Gastroesophageal sphincter (tissue), 4 donors: Measurements from ENCODE around the gene ABHD10. TPM values are rescaled to one million over a fixed set of nuclear protein-coding genes. Genes with fewer than 3 reads are reported as not detected.

Source experiments
- ATAC-seq: fragments of 150-250 bp; one replicate; pipeline ENCODE4 v1.9.1; 2016; ENCODE audit warnings: mild to moderate bottlenecking, moderate library complexity
- H3K27ac ChIP-seq, 4 donors: fragments of 200-600 bp; sonication (generic) in 3 of 4; 1 replicate in 3 of 4; 2 replicates in 1 of 4; pipeline ENCODE4 v1.5.1; 2016 to 2019
- H3K27me3 ChIP-seq: fragments of 200-600 bp; sonication (generic); one replicate; pipeline ENCODE4 v1.5.1; 2019
- H3K36me3 ChIP-seq, 2 donors: fragments of 200-600 bp; sonication (generic); one replicate each; pipeline ENCODE4 v1.5.1; 2019; ENCODE audit warnings: control low read depth in 1 of 2
- H3K4me1 ChIP-seq, 3 donors: fragments of 200-600 bp; sonication (generic); 1 replicate in 2 of 3; 2 replicates in 1 of 3; pipeline ENCODE4 v1.5.1; 2016 to 2019; ENCODE audit warnings: control low read depth in 2 of 3
- H3K4me3 ChIP-seq, 2 donors: fragments of 200-600 bp; sonication (generic); one replicate each; pipeline ENCODE4 v1.5.1; 2019; ENCODE audit warnings: mild to moderate bottlenecking in 1 of 2, moderate library complexity in 1 of 2
- H3K9me3 ChIP-seq, 3 donors: fragments of 200-600 bp; sonication (generic); one replicate each; pipeline ENCODE4 v1.5.1; 2017 to 2019; ENCODE audit warnings: control low read depth in 2 of 3
- EP300 ChIP-seq: sonication (generic); formaldehyde crosslinking; IDR thresholded peaks from one replicate; pipeline ENCODE4 v1.6.1; 2017; ENCODE audit warnings: antibody characterized with exemption, mild to moderate bottlenecking
- POLR2A ChIP-seq, 2 donors: fragments of 450-650 bp; IDR thresholded peaks; one replicate each; pipeline ENCODE4 v1.6.1; 2017; ENCODE audit warnings: antibody characterized with exemption in 2 of 2, mild to moderate bottlenecking in 2 of 2, moderate library complexity in 1 of 2
- POLR2AphosphoS5 ChIP-seq: sonication (generic); formaldehyde crosslinking; IDR thresholded peaks from one replicate; pipeline ENCODE4 v1.6.1; 2017; ENCODE audit warnings: antibody characterized with exemption
- WGBS, 2 donors: methylation state at CpG; one replicate each; pipeline ENCODE4 v1.1.5; 2018; ENCODE audit warnings: low coverage in 1 of 2; 5-methylcytosine and 5-hydroxymethylcytosine counted together
- total RNA-seq, 4 donors: library from RNA; depleted of rRNA; stranded (reverse); fragments of >200 nt; gene quantifications; one replicate each; pipeline ENCODE4 v1.1.0, GENCODE V29; 2016
- TF ChIP-seq, protein P1 (sequence below), 4 experiments: fragments of 200-600 bp in 2 of 4; fragments of 450-650 bp in 2 of 4; sonication (generic) in 1 of 4; IDR thresholded peaks; one replicate each; pipeline ENCODE4 v1.5.1; 2017 to 2019; ENCODE audit warnings: antibody characterized with exemption in 4 of 4, mild to moderate bottlenecking in 2 of 4, moderate library complexity in 2 of 4

ABHD10 gene
- total RNA-seq, 4 donors from 2014 or later, result 10.6 to 22.4 (median 17.1) TPM

DNA sequence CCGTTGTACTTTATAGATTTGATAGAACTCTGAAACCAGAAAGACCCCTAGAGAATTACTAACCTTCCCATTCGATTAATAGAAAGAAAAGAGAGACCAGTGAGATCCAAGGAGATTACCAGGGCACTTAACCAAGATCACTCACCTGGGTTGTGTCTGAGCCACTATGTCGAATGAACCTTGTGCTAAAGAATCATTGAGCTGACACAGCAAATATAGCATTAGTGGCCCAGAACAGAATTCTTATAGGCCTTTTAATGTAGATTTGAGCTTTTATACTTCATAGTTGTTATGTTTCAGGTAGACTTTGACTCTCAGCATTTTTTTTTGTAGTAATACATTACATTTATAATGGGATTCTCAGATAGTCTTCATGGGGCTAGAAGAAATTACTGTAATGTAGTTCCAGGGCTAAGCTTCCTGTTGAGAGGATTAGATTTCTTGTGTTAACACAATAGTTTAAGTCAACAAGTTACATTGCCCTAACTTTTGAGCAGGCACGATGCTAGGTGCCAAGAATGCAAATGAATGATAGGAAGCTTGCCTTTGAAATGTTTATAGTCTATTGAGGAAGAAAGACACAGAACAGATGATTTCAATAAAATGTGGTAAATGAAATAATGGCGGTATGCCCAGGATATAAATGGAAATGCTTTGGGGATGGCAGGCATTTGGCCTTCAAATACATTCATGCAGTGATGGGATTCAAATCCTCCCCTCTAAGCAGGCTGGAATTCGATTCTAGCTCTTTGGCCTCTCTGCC is 24.4 kb upstream of the ABHD10 start:
- Histone ChIP-seq H3K9me3 (no peaks in the 10 kb centered on the region), H3K4me3 (no peak overlapping the region), H3K36me3 (peaks cover 0 to 54% of the 10 kb centered on the region in 2 donors), H3K27ac (no peak overlapping the region), H3K27me3 (no peaks in the 10 kb centered on the region), H3K4me1 (no peaks in the 10 kb centered on the region)
- no peak for TF ChIP-seq POLR2AphosphoS5
- TF ChIP-seq, protein P1, sequence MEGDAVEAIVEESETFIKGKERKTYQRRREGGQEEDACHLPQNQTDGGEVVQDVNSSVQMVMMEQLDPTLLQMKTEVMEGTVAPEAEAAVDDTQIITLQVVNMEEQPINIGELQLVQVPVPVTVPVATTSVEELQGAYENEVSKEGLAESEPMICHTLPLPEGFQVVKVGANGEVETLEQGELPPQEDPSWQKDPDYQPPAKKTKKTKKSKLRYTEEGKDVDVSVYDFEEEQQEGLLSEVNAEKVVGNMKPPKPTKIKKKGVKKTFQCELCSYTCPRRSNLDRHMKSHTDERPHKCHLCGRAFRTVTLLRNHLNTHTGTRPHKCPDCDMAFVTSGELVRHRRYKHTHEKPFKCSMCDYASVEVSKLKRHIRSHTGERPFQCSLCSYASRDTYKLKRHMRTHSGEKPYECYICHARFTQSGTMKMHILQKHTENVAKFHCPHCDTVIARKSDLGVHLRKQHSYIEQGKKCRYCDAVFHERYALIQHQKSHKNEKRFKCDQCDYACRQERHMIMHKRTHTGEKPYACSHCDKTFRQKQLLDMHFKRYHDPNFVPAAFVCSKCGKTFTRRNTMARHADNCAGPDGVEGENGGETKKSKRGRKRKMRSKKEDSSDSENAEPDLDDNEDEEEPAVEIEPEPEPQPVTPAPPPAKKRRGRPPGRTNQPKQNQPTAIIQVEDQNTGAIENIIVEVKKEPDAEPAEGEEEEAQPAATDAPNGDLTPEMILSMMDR (IDR thresholded peaks at IDR 0.05), result no peak
- no peak for TF ChIP-seq EP300
- TF ChIP-seq POLR2A (IDR thresholded peaks at IDR 0.05), result no peak
- ATAC-seq, result no peak
- WGBS, 2 donors, result 48 to 49% methylated on average over 4 to 6 of the region's 6 CpGs

DNA sequence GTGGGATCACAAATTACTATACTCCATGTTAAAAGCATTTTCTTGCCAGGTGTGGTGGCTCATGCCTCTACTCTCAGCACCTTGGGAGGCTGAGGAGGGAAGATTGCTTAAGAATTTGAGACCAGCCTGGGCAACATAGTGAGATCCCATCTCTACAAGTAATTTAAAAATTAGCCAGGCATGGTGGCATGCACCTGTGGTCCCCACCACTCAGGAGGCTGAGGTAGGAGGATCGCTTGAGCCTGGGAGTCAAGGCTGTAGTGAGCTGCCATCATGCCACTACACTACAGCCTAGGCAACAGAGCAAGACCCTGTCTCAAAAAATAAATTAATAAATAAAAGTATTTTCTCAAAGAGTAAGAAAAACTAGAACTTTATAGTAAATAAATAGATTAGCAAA is 22.9 kb upstream of the ABHD10 start:
- no peak for ATAC-seq
- TF ChIP-seq, protein P1 (IDR thresholded peaks at IDR 0.05), result no peak
- TF ChIP-seq POLR2AphosphoS5, result no peak
- TF ChIP-seq EP300, result no peak
- TF ChIP-seq POLR2A (IDR thresholded peaks at IDR 0.05), result no peak
- Histone ChIP-seq H3K4me3 (no peak overlapping the region), H3K4me1 (no peaks in the 10 kb centered on the region), H3K9me3 (no peaks in the 10 kb centered on the region), H3K36me3 (peaks cover 0 to 45% of the 10 kb centered on the region in 2 donors), H3K27ac (no peak overlapping the region), H3K27me3 (no peaks in the 10 kb centered on the region)
- 100% methylated on average over 1 of the region's 1 CpG; no CpG with 5 or more reads in 1 of the 2 donors for WGBS, 2 donors

DNA sequence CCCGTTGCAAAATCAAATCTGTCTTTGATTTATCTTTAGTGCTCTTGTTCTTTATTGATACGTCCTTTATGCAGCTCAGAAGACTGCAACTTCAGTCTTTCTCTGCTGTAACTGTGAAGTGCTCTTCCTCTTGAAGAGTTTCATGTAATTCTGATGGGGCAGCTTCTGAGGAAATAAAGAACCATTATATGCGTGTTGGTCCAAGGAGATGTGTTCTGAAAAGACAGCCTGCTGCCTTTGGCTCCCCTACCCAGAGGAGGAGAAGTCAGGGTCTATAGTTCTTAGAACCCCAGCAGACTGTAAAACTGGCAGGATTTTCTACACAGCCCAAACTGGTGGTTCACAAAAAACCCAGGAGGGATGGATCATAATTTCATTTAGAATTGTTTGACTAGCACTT is 22.4 kb upstream of the ABHD10 start:
- ATAC-seq, result no peak
- Histone ChIP-seq H3K27ac (no peak overlapping the region), H3K36me3 (peaks cover 0 to 45% of the 10 kb centered on the region in 2 donors), H3K4me1 (no peaks in the 10 kb centered on the region), H3K9me3 (no peaks in the 10 kb centered on the region), H3K4me3 (no peak overlapping the region), H3K27me3 (no peaks in the 10 kb centered on the region)
- no peak for TF ChIP-seq POLR2A (IDR thresholded peaks at IDR 0.05)
- WGBS, 2 donors, result 89 to 90% methylated on average over 2 to 3 of the region's 3 CpGs

DNA sequence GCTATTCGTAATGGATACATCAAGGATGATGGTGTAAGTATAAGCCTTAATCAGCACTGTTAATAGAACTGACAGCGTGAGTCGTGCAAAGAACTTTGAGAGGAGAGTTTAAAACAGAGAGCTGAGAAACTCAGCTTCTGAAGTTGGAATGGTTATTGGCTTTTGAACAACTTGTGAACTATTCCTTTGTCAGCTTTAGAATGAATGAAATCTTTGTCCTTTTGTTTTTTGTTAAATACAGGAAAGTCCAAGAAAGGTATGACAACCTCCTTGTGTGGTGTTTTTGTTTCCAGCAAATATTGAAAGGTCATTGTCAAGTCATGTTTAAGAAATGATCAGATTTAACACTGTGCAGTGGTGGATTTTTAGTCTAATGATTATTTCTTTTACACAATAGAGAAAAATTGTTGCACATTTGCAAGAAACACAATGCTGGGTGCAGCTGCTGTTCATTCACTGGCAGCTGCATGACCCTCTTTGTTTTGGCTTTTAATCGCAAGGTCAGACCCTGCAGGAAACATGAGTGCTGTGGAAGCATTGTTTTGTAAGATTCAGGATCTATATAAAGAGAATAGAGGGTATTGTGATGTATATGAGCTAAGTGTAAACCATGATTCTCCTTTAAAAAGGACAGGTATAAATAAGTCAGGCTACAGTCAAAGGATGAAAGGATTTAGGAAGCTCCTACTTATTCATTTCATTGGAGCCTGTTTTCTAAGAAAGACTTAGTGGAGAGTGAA is 21.7 kb upstream of the ABHD10 start:
- ATAC-seq, result no peak
- peaks cover 0 to 47% of the 10 kb centered on the region in 2 donors for H3K36me3 ChIP-seq
- H3K9me3 ChIP-seq, result no peaks in the 10 kb centered on the region
- H3K27me3 ChIP-seq, result no peaks in the 10 kb centered on the region
- no peak overlapping the region for H3K4me3 ChIP-seq
- no peaks in the 10 kb centered on the region for H3K4me1 ChIP-seq
- TF ChIP-seq POLR2AphosphoS5, result no peak
- no peak for TF ChIP-seq POLR2A (IDR thresholded peaks at IDR 0.05)
- TF ChIP-seq, protein P1 (IDR thresholded peaks at IDR 0.05), result no peak
- TF ChIP-seq EP300, result no peak
- 62 to 71% methylated on average over 4 of the region's 4 CpGs for WGBS, 2 donors
- H3K27ac ChIP-seq, result no peak overlapping the region

DNA sequence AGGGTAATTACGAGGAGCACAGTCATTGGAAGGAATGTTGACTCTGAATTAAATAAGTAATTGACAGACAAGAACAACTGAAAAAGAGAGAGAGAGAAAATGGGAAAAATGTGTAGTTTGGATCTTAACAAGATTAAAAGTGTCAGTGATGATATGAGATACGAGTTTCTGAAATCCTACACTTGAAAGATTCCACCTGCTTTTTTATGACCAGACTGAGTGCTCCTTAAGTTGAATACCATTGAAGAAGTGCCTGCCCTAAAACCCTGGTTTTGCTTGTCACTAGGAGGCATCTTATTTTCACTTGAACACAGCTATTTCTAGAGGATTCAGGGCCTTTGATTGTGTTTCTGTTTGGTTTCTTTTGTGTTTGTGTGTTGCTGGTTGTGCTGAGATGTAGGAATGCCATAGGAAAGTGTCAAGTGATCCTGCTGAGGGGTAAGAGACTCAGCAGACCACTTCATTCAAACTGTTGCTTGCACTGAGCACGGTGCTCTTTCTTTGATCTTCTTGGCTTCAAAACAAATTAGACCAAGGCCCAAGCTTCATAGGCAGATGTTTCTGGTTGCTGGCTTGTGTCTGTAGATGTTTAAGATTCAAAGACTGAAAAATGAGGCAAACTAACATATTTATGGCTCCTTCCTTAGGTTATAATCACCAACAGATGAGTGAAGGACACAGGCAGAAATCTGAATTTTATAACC is 17.2 kb upstream of the ABHD10 start:
- TF ChIP-seq EP300, result no peak
- no peak for TF ChIP-seq POLR2A (IDR thresholded peaks at IDR 0.05)
- TF ChIP-seq, protein P1 (IDR thresholded peaks at IDR 0.05), result no peak
- no peak for TF ChIP-seq POLR2AphosphoS5
- Histone ChIP-seq H3K4me3 (no peak overlapping the region), H3K36me3 (peaks cover 0 to 50% of the 10 kb centered on the region in 2 donors), H3K27ac (no peak overlapping the region), H3K27me3 (no peaks in the 10 kb centered on the region), H3K4me1 (peaks cover 0 to 2% (median 0%) of the 10 kb centered on the region in 3 donors), H3K9me3 (no peaks in the 10 kb centered on the region)
- 59 to 60% methylated on average over 3 of the region's 3 CpGs for WGBS, 2 donors
- ATAC-seq, result no peak
